ENCODE measurements around the gene REEP1. TPM values are rescaled to one million over a fixed set of nuclear protein-coding genes. Genes with fewer than 3 reads are reported as not detected.

Gene REEP1
- polyA plus RNA-seq, 1 donor (not counting 4 experiments of a cell fraction or from before 2014, with no cell fraction given): 0.30 TPM

DNA sequence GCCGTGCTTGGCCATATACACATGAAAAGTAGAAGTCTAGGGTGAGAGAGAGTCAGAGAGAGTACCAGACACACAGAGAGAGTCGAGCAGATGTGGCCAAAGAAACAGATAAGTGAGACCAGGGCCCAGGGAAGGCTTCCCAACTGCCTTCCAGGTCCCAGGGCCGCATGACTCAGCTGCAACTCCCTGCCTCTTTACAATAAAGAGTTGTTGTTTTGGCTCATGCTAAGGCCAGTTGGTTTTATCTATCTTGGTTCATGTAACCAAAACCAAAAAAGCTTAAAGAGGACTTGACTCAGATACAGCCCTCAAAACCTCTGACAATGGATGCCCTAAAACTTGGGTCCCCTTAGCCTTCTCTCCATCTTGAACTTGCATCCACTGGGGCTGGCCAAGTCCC, 36.9 kb downstream of the REEP1 start:
- no peak for DNase-seq (ENCODE audit: low read depth, low spot score)
- no peak overlapping the region for H3K4me3 ChIP-seq (ENCODE audit: control insufficient read depth in 2 of 3, extremely low read depth in 1 of 3, insufficient read depth in 2 of 3, low read depth in 1 of 3, low read length in 3 of 3)
- H3K4me1 ChIP-seq (ENCODE audit: control insufficient read depth, extremely low read depth, insufficient read depth, low read length): no peaks in the 10 kb centered on the region
- no peak for FAIRE-seq
- no peaks in the 10 kb centered on the region for H3K9me1 ChIP-seq (ENCODE audit: control insufficient read depth, extremely low read depth, insufficient read depth, low read length)
- TF ChIP-seq EZH2 (IDR thresholded peaks at IDR 0.05; ENCODE audit: low read length): no peak
- TF ChIP-seq, protein P1, sequence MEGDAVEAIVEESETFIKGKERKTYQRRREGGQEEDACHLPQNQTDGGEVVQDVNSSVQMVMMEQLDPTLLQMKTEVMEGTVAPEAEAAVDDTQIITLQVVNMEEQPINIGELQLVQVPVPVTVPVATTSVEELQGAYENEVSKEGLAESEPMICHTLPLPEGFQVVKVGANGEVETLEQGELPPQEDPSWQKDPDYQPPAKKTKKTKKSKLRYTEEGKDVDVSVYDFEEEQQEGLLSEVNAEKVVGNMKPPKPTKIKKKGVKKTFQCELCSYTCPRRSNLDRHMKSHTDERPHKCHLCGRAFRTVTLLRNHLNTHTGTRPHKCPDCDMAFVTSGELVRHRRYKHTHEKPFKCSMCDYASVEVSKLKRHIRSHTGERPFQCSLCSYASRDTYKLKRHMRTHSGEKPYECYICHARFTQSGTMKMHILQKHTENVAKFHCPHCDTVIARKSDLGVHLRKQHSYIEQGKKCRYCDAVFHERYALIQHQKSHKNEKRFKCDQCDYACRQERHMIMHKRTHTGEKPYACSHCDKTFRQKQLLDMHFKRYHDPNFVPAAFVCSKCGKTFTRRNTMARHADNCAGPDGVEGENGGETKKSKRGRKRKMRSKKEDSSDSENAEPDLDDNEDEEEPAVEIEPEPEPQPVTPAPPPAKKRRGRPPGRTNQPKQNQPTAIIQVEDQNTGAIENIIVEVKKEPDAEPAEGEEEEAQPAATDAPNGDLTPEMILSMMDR (optimal IDR thresholded peaks at IDR 0.05 in 1 of 3, IDR thresholded peaks at IDR 0.05 in 1 of 3, conservative IDR thresholded peaks at IDR 0.05 in 1 of 3; ENCODE audit: extremely low read depth in 1 of 3, insufficient read depth in 2 of 3, low read length in 3 of 3): no peak
- H3K9ac ChIP-seq (ENCODE audit: control insufficient read depth, extremely low read depth, insufficient read depth, low read length): no peak overlapping the region
- no peak overlapping the region for H3K27ac ChIP-seq (ENCODE audit: control insufficient read depth, insufficient read depth, low read length)
- no peaks in the 10 kb centered on the region for H3K36me3 ChIP-seq (ENCODE audit: control insufficient read depth in 2 of 2, extremely low read depth in 1 of 2, insufficient read depth in 2 of 2, low read length in 2 of 2)
- no peaks in the 10 kb centered on the region for H3K79me2 ChIP-seq (ENCODE audit: control insufficient read depth, insufficient read depth, low read length)
- H4K20me1 ChIP-seq (ENCODE audit: control insufficient read depth, extremely low read depth, insufficient read depth, low read length): no peaks in the 10 kb centered on the region
- no peak overlapping the region for H3K4me2 ChIP-seq (ENCODE audit: control insufficient read depth, extremely low read depth, insufficient read depth, low read depth, low read length)
- dilution Hi-C loops (cut with MboI; ENCODE audit: extremely low pct_ligation_motif_present, low sequenced_read_pairs): no loop called here
- H3K9me3 ChIP-seq (ENCODE audit: control insufficient read depth, low read depth, low read length): no peaks in the 10 kb centered on the region
- peaks cover 9% of the 10 kb centered on the region for H3K27me3 ChIP-seq (ENCODE audit: control insufficient read depth, extremely low read depth, insufficient read depth, low read length)
- no peak overlapping the region for H2AFZ ChIP-seq (ENCODE audit: control insufficient read depth, low read length)

- Histone ChIP-seq H3K4me2 (ENCODE audit: control insufficient read depth, extremely low read depth, insufficient read depth, low read depth, low read length) (no peak overlapping the region), H4K20me1 (ENCODE audit: control insufficient read depth, extremely low read depth, insufficient read depth, low read length) (no peaks in the 10 kb centered on the region), H3K9me1 (ENCODE audit: control insufficient read depth, extremely low read depth, insufficient read depth, low read length) (no peaks in the 10 kb centered on the region), H2AFZ (ENCODE audit: control insufficient read depth, low read length) (no peak overlapping the region), H3K9ac (ENCODE audit: control insufficient read depth, extremely low read depth, insufficient read depth, low read length) (no peak overlapping the region), H3K36me3 (ENCODE audit: control insufficient read depth in 2 of 2, extremely low read depth in 1 of 2, insufficient read depth in 2 of 2, low read length in 2 of 2) (no peaks in the 10 kb centered on the region), H3K27me3 (ENCODE audit: control insufficient read depth, extremely low read depth, insufficient read depth, low read length) (no peaks in the 10 kb centered on the region), H3K27ac (ENCODE audit: control insufficient read depth, insufficient read depth, low read length) (no peak overlapping the region), H3K4me3 (ENCODE audit: control insufficient read depth in 2 of 3, extremely low read depth in 1 of 3, insufficient read depth in 2 of 3, low read depth in 1 of 3, low read length in 3 of 3) (no peak overlapping the region), H3K9me3 (ENCODE audit: control insufficient read depth, low read depth, low read length) (no peaks in the 10 kb centered on the region), H3K4me1 (ENCODE audit: control insufficient read depth, extremely low read depth, insufficient read depth, low read length) (no peaks in the 10 kb centered on the region), H3K79me2 (ENCODE audit: control insufficient read depth, insufficient read depth, low read length) (no peaks in the 10 kb centered on the region)
- no peak for DNase-seq (ENCODE audit: low read depth, low spot score)
- FAIRE-seq: no peak
- no peak for TF ChIP-seq EZH2 (IDR thresholded peaks at IDR 0.05; ENCODE audit: low read length)
- TF ChIP-seq, protein P1 (optimal IDR thresholded peaks at IDR 0.05 in 1 of 3, IDR thresholded peaks at IDR 0.05 in 1 of 3, conservative IDR thresholded peaks at IDR 0.05 in 1 of 3; ENCODE audit: extremely low read depth in 1 of 3, insufficient read depth in 2 of 3, low read length in 3 of 3): peak in 1 of 3 experiments; percentile 2
- dilution Hi-C loops (cut with MboI; ENCODE audit: extremely low pct_ligation_motif_present, low sequenced_read_pairs): no loop called here
These were observed 38.7 kb downstream of the REEP1 start for GRCh38 chr2:86298411-86299390.

Data from keratinocyte (primary cell).